ENCODE measurements around the gene VWA3A.
"Not testable (repeated sequence)": the region's sequence is repeated elsewhere in the genome, so short reads cannot be mapped to it uniquely, and the experiment has no call there.

Gene VWA3A, protein sequence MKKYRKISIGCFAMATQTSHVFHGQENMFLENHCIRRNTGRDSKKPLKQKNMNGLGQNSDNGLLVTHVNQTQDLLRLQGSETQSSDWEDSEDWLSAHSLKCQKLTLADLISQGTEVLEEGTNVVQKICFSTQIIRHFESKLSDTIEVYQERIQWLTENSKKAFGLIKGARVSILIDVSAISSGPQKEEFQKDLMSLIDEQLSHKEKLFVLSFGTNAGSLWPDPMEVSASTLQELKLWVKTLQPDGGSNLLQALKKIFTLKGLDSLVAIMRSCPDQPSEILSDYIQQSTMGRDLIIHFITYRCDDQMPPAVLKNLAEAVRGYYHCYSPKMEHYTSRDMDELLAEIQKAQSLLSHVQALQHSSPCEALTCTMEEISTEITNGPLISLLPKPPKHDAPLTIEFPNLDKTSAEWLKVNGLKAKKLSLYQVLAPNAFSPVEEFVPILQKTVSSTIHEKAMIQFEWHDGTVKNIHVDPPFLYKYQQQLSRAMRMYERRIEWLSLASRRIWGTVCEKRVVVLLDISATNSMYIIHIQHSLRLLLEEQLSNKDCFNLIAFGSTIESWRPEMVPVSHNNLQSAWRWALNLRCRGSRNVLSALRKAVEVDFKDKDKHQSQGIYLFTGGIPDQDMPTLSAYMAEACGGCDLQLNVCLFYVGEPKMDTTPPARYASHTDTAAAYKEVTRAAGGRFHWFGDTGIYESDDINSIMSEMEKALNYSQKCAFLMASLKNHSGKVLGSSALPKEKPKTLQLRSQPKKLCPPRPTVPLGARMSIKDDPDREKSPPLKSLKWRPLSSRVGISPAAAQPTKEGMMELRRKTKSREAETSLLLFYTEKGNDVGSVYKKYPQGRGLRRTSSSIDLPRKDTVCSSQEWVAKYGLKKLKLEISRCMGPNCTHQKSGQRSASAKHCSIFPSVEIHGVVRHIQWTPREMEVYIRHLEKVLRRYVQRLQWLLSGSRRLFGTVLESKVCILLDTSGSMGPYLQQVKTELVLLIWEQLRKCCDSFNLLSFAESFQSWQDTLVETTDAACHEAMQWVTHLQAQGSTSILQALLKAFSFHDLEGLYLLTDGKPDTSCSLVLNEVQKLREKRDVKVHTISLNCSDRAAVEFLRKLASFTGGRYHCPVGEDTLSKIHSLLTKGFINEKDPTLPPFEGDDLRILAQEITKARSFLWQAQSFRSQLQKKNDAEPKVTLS

DNA sequence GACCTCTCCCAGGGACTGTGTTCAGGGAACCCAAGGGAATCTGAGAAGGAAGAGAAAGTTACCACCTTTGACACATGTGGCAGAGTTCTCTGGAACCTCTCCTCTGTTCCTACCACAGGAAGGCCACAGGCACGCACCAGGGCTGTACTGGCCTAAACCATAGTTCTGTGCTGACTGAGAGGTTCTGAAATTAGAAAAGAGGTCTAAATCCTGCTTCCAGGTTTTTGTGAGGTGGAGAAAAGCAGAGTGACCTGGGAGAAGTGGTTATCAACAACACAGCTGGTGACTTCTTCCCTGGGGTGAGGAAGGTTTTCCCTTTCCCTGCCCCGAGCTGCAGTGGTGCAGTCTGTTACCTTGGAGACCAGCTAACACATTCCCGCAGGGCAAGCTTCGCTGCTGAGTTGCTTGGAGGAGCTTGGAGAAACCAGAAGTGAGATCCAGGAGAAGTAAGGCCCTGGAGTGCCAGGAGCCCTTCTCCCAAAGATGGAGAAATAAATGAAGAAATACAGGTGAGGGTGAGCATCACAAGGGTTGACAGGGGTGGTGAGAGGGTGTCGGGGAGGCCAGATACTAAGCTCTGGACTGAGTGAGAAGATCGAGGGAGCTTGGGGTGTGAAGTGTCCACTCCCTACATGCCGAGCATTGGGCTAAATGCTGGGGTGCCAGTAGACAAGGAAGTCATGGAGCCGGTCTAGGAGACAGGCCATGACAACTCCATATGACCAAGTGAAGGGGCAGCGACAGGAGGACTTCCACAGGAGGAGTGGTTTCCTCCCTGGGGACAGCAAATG lies at the start of gene VWA3A:
Gene VWA3A, plus strand, starts transcription at position 399 of the 791 bp plus-strand sequence. Its CDS starts 97 bp downstream, at position 496.
- no peak within 1 kb of the TSS for H3K4me3 ChIP-seq (ENCODE audit: low read length)
- TF ChIP-seq, protein P1, sequence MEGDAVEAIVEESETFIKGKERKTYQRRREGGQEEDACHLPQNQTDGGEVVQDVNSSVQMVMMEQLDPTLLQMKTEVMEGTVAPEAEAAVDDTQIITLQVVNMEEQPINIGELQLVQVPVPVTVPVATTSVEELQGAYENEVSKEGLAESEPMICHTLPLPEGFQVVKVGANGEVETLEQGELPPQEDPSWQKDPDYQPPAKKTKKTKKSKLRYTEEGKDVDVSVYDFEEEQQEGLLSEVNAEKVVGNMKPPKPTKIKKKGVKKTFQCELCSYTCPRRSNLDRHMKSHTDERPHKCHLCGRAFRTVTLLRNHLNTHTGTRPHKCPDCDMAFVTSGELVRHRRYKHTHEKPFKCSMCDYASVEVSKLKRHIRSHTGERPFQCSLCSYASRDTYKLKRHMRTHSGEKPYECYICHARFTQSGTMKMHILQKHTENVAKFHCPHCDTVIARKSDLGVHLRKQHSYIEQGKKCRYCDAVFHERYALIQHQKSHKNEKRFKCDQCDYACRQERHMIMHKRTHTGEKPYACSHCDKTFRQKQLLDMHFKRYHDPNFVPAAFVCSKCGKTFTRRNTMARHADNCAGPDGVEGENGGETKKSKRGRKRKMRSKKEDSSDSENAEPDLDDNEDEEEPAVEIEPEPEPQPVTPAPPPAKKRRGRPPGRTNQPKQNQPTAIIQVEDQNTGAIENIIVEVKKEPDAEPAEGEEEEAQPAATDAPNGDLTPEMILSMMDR (conservative IDR thresholded peaks at IDR 0.05; ENCODE audit: low read depth, low read length): no peak
- DNase-seq (ENCODE audit: low read depth): peak; percentile 12

DNA sequence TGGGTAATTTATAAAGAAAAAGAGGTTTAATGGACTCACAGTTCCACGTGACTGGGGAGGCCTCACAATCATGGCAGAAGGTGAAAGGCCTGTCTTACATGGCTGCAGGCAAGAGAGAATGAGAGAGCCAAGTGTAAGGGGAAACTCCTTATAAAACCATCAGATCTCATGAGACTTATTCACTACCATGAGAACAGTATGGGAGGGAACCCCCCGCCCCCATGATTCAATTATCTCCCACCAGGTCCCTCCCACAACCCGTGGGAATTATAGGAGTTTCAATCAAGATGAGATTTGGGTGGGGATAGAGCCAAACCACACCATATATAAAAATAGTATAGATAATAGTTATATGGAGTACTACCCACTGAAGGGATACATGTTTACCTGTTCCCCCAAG lies 48.5 kb upstream of the VWA3A start:
- not testable (repeated sequence) for DNase-seq (ENCODE audit: low read depth); H3K4me3 ChIP-seq (ENCODE audit: low read length)

DNA sequence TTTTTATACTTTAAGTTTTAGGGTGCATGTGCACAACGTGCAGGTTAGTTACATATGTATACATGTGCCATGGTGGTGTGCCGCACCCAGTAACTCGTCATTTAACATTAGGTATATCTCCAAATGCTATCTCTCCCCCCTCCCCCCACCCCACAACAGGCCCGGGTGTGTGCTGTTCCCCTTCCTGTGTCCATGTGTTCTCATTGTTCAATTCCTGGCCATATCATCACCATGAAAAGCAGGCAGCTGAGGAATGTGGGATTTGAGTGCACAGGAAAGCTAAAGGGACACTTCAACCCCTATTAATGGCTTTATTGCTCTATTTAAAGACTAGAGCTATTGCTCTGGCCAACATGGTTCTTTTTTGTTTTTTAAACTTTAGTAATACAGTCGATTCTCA lies 46.5 kb upstream of the VWA3A start:
- DNase-seq (ENCODE audit: low read depth): not testable (repeated sequence)

DNA sequence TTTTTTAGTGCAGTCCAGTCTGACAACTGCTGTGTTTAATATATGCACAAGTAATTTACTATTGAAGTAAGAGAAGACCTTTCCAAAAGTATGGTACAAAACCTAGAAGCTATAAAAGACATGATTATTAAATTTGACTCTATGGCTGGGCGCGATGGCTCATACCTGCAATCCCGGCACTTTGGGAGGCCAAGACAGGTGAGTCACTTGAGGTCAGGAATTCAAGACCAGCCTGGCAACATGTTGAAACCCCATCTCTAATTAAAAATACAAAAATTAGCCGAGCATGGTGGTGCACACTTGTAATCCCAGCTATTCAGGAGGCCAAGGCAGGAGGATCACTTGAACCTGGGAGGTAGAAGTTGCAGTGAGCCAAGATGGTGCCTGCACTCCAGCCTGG lies 41.4 kb upstream of the VWA3A start:
- no peak overlapping the region for H3K4me3 ChIP-seq (ENCODE audit: low read length)
- TF ChIP-seq, protein P1 (conservative IDR thresholded peaks at IDR 0.05; ENCODE audit: low read depth, low read length): no peak
- DNase-seq (ENCODE audit: low read depth): no peak

More for the DNA sequence above, 46.5 kb upstream of the VWA3A start:
- not testable (repeated sequence) for H3K4me3 ChIP-seq (ENCODE audit: low read length)

DNA sequence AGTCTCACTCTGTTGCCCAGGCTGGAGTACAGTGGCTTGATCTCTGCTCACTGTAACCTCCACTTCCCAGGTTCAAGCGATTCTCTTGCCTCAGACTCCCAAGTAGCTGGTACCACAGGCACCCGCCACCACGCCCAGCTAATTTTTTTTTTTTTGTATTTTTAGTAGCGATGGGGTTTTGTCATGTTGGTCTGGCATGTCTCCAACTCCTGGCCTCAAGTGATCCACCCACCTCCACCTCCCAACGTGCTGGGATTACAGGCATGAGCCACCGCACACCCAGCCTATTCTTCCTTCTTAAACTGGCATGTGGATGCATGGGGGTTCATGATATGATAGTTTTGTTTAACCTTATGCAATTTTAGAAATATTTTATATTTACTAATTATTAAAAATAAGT lies 39.4 kb upstream of the VWA3A start:
- no peak for DNase-seq (ENCODE audit: low read depth)
- TF ChIP-seq, protein P1 (conservative IDR thresholded peaks at IDR 0.05; ENCODE audit: low read depth, low read length): no peak
- H3K4me3 ChIP-seq (ENCODE audit: low read length): no peak overlapping the region

DNA sequence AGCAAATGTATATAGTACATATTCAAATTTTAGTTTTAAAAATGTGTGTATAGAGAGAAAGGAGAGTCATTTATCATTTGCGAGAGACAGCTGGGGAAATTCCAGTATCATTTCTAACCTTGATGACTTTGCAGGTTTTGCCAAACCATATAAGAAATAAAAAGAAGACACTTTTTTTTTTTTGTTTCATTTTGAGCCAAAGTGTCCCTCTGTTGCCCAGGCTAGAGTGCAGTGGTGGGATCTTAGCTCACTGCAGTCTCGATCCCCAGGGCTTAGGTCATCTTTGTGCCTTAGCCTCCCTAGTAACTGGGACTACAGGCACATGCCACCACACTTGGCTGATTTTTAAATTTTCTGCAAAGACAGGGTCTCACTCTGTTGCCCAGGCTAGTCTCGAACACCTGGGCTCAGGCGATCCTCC lies 38.4 kb upstream of the VWA3A start:
- DNase-seq (ENCODE audit: low read depth): no peak
- H3K4me3 ChIP-seq (ENCODE audit: low read length): no peak overlapping the region
- TF ChIP-seq, protein P1 (conservative IDR thresholded peaks at IDR 0.05; ENCODE audit: low read depth, low read length): no peak

DNA sequence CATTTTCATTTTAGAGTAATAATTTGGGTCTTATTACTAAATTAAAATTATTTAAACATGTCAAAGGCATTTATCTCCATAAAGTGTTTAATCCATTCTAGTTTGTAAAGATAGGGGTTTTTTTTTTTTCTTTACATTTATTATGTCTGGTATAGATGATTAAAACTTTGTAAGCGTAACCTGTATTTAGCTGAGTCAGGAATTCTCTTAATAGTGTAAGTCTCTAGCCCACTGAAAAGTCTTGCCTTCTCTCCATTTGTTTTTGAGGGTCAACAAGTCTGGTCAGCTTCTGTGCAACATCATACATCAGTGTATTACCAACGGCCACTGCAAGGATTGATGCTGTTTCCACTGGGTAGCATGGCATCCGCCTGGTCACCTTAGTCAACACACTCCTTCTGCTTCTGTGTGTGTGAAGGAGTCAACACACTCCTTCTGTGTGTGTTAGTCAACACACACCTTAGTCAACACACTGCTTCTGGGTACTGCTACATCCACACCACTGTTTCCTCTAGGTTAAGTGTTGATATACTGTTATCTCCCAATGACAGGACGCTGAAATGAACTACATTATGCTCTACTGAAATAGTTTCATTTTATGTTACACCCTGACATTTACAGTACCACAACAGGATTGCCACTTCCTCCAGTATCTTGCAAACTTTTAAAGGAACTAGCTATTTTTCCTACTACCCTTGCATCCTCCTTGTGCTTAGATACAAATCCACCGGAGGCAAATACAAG lies 37.3 kb upstream of the VWA3A start:
- no peak for DNase-seq (ENCODE audit: low read depth)
- no peak overlapping the region for H3K4me3 ChIP-seq (ENCODE audit: low read length)
- TF ChIP-seq, protein P1 (conservative IDR thresholded peaks at IDR 0.05; ENCODE audit: low read depth, low read length): no peak

Measured in retinal pigment epithelial cell (primary cell).